Body of pancreas (tissue), 4 donors: ENCODE results near the gene SNTG2. TPM values are rescaled to one million over a fixed set of nuclear protein-coding genes. Genes with fewer than 3 reads are reported as not detected.
A peak's percentile ranks its signal among the peaks of the same experiment; 100 is the strongest.

ENCODE experiments used
- ATAC-seq: fragments of 150-250 bp; one replicate; pipeline ENCODE4 v1.9.1; 2016
- DNase-seq, 4 donors: peaks; one replicate each; pipeline ENCODE4 v3.0.0-alpha.2; 2019
- H3K27ac ChIP-seq, 4 donors: fragments of 200-600 bp; sonication (generic); 1 replicate in 3 of 4; 2 replicates in 1 of 4; pipeline versions ENCODE4 v1.5.1 to v1.6.1; 2016 to 2019; ENCODE audit warnings: mild to moderate bottlenecking in 1 of 4, mixed read lengths in 1 of 4, moderate library complexity in 1 of 4
- H3K27me3 ChIP-seq, 2 donors: fragments of 200-600 bp; sonication (generic); one replicate each; pipeline ENCODE4 v1.6.0; 2016; ENCODE audit warnings: mild to moderate bottlenecking in 1 of 2
- H3K36me3 ChIP-seq, 2 donors: fragments of 200-600 bp; sonication (generic); replicated peaks in 1 of 2; 2 replicates each; pipeline ENCODE4 v1.5.1; 2016; ENCODE audit warnings: low read depth in 2 of 2; ENCODE audit not compliant: insufficient read depth in 1 of 2
- H3K4me1 ChIP-seq: fragments of 200-600 bp; sonication (generic); one replicate; pipeline ENCODE4 v1.6.0; 2016
- H3K4me3 ChIP-seq, 2 donors: fragments of 200-600 bp; sonication (generic); 1 replicate in 1 of 2; 2 replicates in 1 of 2; pipeline ENCODE4 v1.5.1; 2016 to 2019
- H3K9me3 ChIP-seq, 3 donors: fragments of 200-600 bp; sonication (generic); 1 replicate in 2 of 3; 2 replicates in 1 of 3; pipeline ENCODE4 v1.5.1; 2016
- POLR2A ChIP-seq, 3 donors: fragments of 450-650 bp; IDR thresholded peaks; one replicate each; pipeline ENCODE4 v1.6.1; 2016; ENCODE audit warnings: antibody characterized with exemption in 3 of 3, mild to moderate bottlenecking in 2 of 3
- WGBS, 2 donors: methylation state at CpG; one replicate each; pipeline ENCODE4 v1.1.5; 2017; 5-methylcytosine and 5-hydroxymethylcytosine counted together
- intact Hi-C: fragments of 100-400 bp; cut with DNase I; formaldehyde crosslinking; loops from one replicate; pipeline ENCODE4 v1.15.1; 2023
- total RNA-seq, 2 donors: library from RNA; depleted of rRNA; stranded (reverse); fragments of >200 nt; gene quantifications; one replicate each; pipeline ENCODE4 v1.1.0, GENCODE V29; 2016
- TF ChIP-seq, protein P1 (sequence below), 7 experiments: fragments of 450-650 bp in 4 of 7; fragments of 200-600 bp in 3 of 7; sonication (generic) in 3 of 7; IDR thresholded peaks; one replicate each; pipeline ENCODE4 v1.5.1; 2016 to 2019; ENCODE audit warnings: antibody characterized with exemption in 7 of 7

Gene SNTG2
- total RNA-seq, 2 donors from 2014 or later = 11.9 to 18.7 TPM

DNA sequence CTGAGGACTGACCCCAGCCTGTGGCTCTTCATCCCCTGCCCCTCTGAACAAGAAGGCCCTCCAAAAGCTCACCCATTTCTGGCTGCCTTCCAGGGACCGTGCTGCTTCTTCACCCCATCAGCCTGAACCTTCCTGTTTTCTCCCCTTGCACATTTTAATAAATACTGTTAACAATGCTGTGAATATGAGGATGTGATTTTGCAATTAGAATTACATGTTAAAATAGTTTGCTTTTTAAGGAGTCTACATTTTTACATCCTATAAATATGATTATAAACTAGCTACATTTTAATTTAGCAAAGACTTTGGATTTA lies 4.0 kb downstream of the SNTG2 start:
- no peak for TF ChIP-seq POLR2A (IDR thresholded peaks at IDR 0.05)
- TF ChIP-seq, protein P1, sequence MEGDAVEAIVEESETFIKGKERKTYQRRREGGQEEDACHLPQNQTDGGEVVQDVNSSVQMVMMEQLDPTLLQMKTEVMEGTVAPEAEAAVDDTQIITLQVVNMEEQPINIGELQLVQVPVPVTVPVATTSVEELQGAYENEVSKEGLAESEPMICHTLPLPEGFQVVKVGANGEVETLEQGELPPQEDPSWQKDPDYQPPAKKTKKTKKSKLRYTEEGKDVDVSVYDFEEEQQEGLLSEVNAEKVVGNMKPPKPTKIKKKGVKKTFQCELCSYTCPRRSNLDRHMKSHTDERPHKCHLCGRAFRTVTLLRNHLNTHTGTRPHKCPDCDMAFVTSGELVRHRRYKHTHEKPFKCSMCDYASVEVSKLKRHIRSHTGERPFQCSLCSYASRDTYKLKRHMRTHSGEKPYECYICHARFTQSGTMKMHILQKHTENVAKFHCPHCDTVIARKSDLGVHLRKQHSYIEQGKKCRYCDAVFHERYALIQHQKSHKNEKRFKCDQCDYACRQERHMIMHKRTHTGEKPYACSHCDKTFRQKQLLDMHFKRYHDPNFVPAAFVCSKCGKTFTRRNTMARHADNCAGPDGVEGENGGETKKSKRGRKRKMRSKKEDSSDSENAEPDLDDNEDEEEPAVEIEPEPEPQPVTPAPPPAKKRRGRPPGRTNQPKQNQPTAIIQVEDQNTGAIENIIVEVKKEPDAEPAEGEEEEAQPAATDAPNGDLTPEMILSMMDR (IDR thresholded peaks at IDR 0.05) = no peak
- ATAC-seq (no peak), DNase-seq (peak in 1 of 4 donors; percentile 28)
- Histone ChIP-seq H3K9me3 (no peaks in the 10 kb centered on the region), H3K27ac (no peak overlapping the region), H3K36me3 (no peaks in the 10 kb centered on the region), H3K4me3 (no peak overlapping the region), H3K27me3 (peaks cover 0 to 4% of the 10 kb centered on the region in 2 donors), H3K4me1 (peaks cover 20% of the 10 kb centered on the region)
- WGBS, 2 donors = 29 to 40% methylated on average over 1 of the region's 1 CpG
- intact Hi-C loops = loop anchor here (10.0 kb wide), 2 partner anchors 180 to 590 kb away; no protein-coding TSS in a partner anchor

DNA sequence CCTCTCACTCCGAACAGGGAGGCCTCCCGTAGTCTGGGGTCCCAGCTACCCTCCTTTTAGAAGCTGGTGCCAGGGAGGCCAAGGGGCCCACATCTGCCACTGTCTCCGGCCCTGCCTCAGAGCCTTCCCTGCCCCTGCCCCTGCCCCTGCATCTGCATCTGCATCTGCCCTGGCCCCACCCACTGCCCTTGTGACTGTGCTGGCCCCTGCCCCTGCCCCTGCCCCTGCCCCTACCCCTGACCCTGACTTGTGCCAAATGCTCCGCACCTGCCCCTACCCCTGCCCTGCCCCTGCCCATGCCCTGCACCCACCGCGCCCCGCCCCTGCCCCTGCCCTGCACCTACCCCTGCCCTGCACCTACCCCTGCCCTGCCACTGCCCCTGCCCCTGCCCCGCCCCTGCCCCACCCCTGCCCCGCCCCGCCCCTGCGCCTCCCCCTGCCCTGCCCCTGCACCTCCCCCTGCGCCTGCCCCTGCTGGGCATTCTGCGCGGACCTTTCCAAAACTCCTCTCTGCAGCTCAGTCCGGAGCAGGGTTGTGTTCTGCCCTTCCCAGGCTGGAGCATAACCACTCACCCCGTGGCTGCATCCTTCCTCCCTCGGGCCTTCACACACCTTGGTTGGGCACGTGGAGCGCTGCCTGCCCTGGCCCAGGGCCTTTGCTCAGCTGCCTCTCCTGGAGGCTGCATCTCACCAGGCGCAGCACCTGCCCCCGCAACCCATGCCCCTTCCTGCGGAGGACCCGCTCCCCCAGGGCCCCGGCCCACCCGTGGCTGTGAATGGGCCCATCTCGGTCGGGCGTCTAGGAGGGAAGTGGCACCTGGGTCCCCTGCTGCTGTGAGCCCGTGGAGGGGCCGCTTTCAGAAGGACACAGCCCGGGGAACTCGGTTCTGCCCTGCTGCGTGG lies 5.4 kb downstream of the SNTG2 start:
- Histone ChIP-seq H3K36me3 (no peaks in the 10 kb centered on the region), H3K9me3 (no peaks in the 10 kb centered on the region), H3K4me1 (peaks cover 13% of the 10 kb centered on the region), H3K27ac (no peak overlapping the region), H3K27me3 (peaks cover 0 to 3% of the 10 kb centered on the region in 2 donors), H3K4me3 (no peak overlapping the region)
- intact Hi-C loops = loop anchor here (10.0 kb wide), 2 partner anchors 179 to 589 kb away; no protein-coding TSS in a partner anchor
- 73 to 74% methylated on average over 16 to 25 of the region's 33 CpGs for WGBS, 2 donors
- ATAC-seq (no peak), DNase-seq (no peak)
- TF ChIP-seq, protein P1 (IDR thresholded peaks at IDR 0.05) = no peak
- TF ChIP-seq POLR2A (IDR thresholded peaks at IDR 0.05) = no peak

DNA sequence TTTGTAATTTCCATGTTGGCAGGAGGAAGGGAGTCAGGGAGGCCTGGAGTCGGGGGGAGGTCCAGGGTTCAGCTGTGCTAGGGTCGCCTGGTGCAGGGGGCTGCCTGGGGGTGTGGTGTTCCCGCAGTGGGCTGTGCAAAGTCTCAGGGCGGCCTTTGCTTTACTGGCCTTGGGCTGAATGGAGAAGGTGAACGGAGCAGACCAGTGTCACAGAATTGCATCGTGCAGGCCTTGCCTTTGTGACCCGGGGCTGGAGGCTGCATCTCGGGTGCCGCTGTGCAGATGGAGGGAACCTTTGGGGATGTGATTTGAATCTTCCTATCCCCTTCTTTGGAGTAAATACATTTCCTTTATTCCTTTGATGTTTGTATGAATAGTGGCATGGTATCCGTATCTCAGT lies 8.8 kb downstream of the SNTG2 start:
- no peaks in the 10 kb centered on the region for H3K36me3 ChIP-seq
- H3K4me1 ChIP-seq = peaks cover 3% of the 10 kb centered on the region
- ATAC-seq (no peak), DNase-seq (no peak)
- H3K4me3 ChIP-seq = no peak overlapping the region
- 86 to 88% methylated on average over 10 of the region's 10 CpGs for WGBS, 2 donors
- intact Hi-C loops = loop anchor here (10.0 kb wide), 2 partner anchors 175 to 585 kb away; no protein-coding TSS in a partner anchor
- TF ChIP-seq, protein P1 (IDR thresholded peaks at IDR 0.05) = no peak
- no peak for TF ChIP-seq POLR2A (IDR thresholded peaks at IDR 0.05)
- H3K27me3 ChIP-seq = no peaks in the 10 kb centered on the region
- H3K9me3 ChIP-seq = no peaks in the 10 kb centered on the region
- no peak overlapping the region for H3K27ac ChIP-seq

DNA sequence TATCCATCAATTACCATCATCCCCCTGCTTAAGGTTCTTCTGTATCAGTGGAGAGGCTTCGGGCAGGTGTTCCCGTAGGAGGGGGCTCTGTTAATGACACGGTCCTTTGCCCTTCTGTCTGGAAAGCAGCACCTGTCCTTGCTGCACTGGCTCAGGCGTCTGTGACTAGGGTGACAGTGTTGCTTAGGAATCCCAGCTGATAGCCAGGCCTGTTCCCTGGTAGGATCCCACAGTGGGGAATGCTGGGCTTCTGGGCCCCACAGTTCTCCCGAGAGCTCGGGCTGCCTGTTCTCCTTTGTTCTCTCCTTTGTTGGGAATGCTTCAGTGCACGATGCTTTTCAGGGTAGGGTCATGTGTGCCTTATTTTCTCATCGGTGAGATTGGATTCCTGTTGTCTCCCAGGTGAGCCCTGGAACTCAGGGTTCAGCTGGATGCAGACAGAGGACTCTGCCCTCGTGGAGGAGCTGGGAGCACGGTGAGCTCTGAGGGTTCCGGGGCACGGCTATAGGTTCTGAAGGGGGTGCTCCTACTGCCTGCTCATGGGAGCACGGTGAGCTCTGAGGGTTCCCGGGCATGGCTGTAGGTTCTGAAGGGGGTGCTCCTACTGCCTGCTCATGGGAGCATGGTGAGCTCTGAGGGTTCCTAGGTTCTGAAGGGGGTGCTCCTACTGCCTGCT lies 9.6 kb downstream of the SNTG2 start:
- WGBS, 2 donors = 74% methylated on average over 13 to 14 of the region's 14 CpGs
- H3K4me1 ChIP-seq = no peaks in the 10 kb centered on the region
- TF ChIP-seq, protein P1 (IDR thresholded peaks at IDR 0.05) = no peak
- no peak for TF ChIP-seq POLR2A (IDR thresholded peaks at IDR 0.05)
- no peak for ATAC-seq
- H3K27ac ChIP-seq = no peak overlapping the region
- H3K9me3 ChIP-seq = no peaks in the 10 kb centered on the region
- no peak overlapping the region for H3K4me3 ChIP-seq
- DNase-seq = no peak
- H3K27me3 ChIP-seq = no peaks in the 10 kb centered on the region
- intact Hi-C loops = no loop called here
- no peaks in the 10 kb centered on the region for H3K36me3 ChIP-seq
